Measurements from ENCODE around the gene FOXA1. TPM values are rescaled to one million over a fixed set of nuclear protein-coding genes. Genes with fewer than 3 reads are reported as not detected.

FOXA1 gene
- total RNA-seq, 1 donor from 2014 or later = not detected

- no peak for DNase-seq (ENCODE audit: low read depth in 2 of 2)
Observed at GRCh38 chr14:37590428-37591139, 4.5 kb downstream of the FOXA1 start.

- DNase-seq (ENCODE audit: low read depth in 2 of 2) = no peak
Observed at GRCh38 chr14:37589715-37590427, 5.2 kb downstream of the FOXA1 start.

GRCh38 chr14:37588956-37589714, 5.9 kb downstream of the FOXA1 start:
- DNase-seq (ENCODE audit: low read depth in 2 of 2) = no peak

GRCh38 chr14:37588667-37588955, 6.4 kb downstream of the FOXA1 start:
- no peak for DNase-seq (ENCODE audit: low read depth in 2 of 2)

- DNase-seq (ENCODE audit: low read depth in 2 of 2) = no peak
Observed at GRCh38 chr14:37587881-37588666, 7.0 kb downstream of the FOXA1 start.

- DNase-seq (ENCODE audit: low read depth in 2 of 2) = no peak
Observed at GRCh38 chr14:37587131-37587803, 7.8 kb downstream of the FOXA1 start.

- no peak for DNase-seq (ENCODE audit: low read depth in 2 of 2)
Observed at GRCh38 chr14:37586797-37587130, 8.3 kb downstream of the FOXA1 start.

GRCh38 chr14:37585971-37586796, 8.9 kb downstream of the FOXA1 start:
- no peak for DNase-seq (ENCODE audit: low read depth in 2 of 2)

GRCh38 chr14:37585101-37585511, 9.9 kb downstream of the FOXA1 start:
- no peak for DNase-seq (ENCODE audit: low read depth in 2 of 2)

GRCh38 chr14:37584211-37585100, 10.6 kb downstream of the FOXA1 start:
- no peak for DNase-seq (ENCODE audit: low read depth in 2 of 2)

- DNase-seq (ENCODE audit: low read depth in 2 of 2) = no peak
Observed at GRCh38 chr14:37583358-37584210, 11.5 kb downstream of the FOXA1 start.

- no peak for DNase-seq (ENCODE audit: low read depth in 2 of 2)
Observed at GRCh38 chr14:37580146-37580545, 14.9 kb downstream of the FOXA1 start.

- DNase-seq (ENCODE audit: low read depth in 2 of 2) = no peak
Observed at GRCh38 chr14:37579274-37579673, 15.8 kb downstream of the FOXA1 start.

GRCh38 chr14:37573356-37573755, 21.7 kb downstream of the FOXA1 start:
- DNase-seq (ENCODE audit: low read depth in 2 of 2) = no peak

GRCh38 chr14:37571391-37571790, 23.7 kb downstream of the FOXA1 start:
- no peak for DNase-seq (ENCODE audit: low read depth in 2 of 2)

GRCh38 chr14:37569729-37570128, 25.3 kb downstream of the FOXA1 start:
- DNase-seq (ENCODE audit: low read depth in 2 of 2) = no peak

- DNase-seq (ENCODE audit: low read depth in 2 of 2) = no peak
Observed at GRCh38 chr14:37566811-37567371, 28.2 kb downstream of the FOXA1 start.

GRCh38 chr14:37565550-37565949, 29.5 kb downstream of the FOXA1 start:
- DNase-seq (ENCODE audit: low read depth in 2 of 2) = no peak
